Tibial artery (tissue), 4 donors: ENCODE results near the gene CCDC97.

Experiments used
- DNase-seq, 2 donors: peaks; one replicate each; pipeline ENCODE4 v3.0.0-alpha.2; 2019
- H3K27ac ChIP-seq, 2 donors: fragments of 200-600 bp; sonication (generic) in 1 of 2; 1 replicate in 1 of 2; 2 replicates in 1 of 2; pipeline ENCODE4 v1.5.1; 2018 to 2019; ENCODE audit warnings: mild to moderate bottlenecking in 1 of 2
- H3K27me3 ChIP-seq, 2 donors: fragments of 200-600 bp; sonication (generic) in 1 of 2; one replicate each; pipeline versions ENCODE4 v1.5.1 to v1.6.0; 2016 to 2019
- H3K36me3 ChIP-seq, 3 donors: fragments of 200-600 bp; sonication (generic) in 2 of 3; one replicate each; pipeline ENCODE4 v1.5.1; 2016 to 2019; ENCODE audit warnings: mild to moderate bottlenecking in 2 of 3
- H3K4me1 ChIP-seq, 4 donors: fragments of 200-600 bp; sonication (generic) in 2 of 4; 1 replicate in 3 of 4; 2 replicates in 1 of 4; pipeline ENCODE4 v1.5.1; 2016 to 2019
- H3K4me3 ChIP-seq, 2 donors: fragments of 200-600 bp; sonication (generic) in 1 of 2; 1 replicate in 1 of 2; 2 replicates in 1 of 2; pipeline ENCODE4 v1.5.1; 2018 to 2019; ENCODE audit warnings: mild to moderate bottlenecking in 2 of 2
- H3K9me3 ChIP-seq, 3 donors: fragments of 200-600 bp; sonication (generic) in 1 of 3; one replicate each; pipeline ENCODE4 v1.5.1; 2016 to 2019
- intact Hi-C: fragments of 100-400 bp; cut with DNase I; formaldehyde crosslinking; loops from one replicate; pipeline ENCODE4 v1.15.0; 2023; ENCODE audit warnings: low total_unique reads
- TF ChIP-seq, protein P1 (sequence below), 2 experiments: fragments of 200-600 bp in 1 of 2; fragments of 450-650 bp in 1 of 2; IDR thresholded peaks; one replicate each; pipeline ENCODE4 v1.5.1; 2017 to 2019; ENCODE audit warnings: antibody characterized with exemption in 2 of 2, mild to moderate bottlenecking in 1 of 2, moderate library complexity in 1 of 2

Gene CCDC97

DNA sequence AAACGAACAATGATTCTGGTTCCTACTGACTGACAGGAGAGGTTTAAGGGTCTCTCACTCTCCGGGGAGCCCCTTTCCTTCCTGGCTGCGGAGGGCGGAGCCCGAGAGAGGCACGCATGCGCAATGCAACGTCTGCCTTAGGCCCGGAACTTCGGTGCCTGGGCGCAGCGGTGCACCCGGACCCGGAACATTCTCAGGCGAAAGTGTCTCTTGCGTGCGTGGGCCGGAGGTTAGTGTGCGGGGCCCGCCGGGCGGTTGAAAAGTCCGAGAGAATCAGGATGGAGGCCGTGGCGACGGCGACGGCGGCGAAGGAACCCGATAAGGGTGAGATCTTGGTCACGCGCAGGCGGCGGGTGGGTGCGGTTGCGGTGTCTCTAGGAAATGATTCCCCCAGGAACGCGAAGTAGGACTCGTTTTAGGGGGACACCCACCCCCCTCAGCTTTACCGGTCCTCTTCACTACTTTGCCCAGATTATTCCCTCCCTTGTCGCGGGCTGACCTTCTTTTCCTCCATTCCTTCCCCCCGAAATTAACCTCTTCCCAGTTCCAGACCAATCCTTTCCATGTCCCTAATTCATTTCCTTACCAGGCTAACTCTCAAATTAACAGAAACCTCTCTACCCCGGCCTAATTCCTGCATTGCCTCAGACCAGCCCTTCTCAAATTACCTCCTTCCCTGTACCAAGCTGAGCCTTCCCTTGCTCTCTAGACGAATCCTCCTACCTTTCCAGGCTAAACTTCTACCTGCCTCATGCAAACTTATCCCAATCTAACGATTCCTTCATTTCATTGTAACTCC is at the start of gene CCDC97:
TSS of gene CCDC97 (plus strand) at position 140 of the 799 bp plus-strand sequence. CDS start at position 279, 139 bp downstream.
- Histone ChIP-seq H3K4me3 (peak within 1 kb of the TSS; percentile 69 to 70), H3K27ac (peak within 1 kb of the TSS; percentile 88 to 91), H3K4me1 (peaks cover 4 to 40% (median 32%) of the 10 kb centered on the region in 4 donors), H3K36me3 (peaks cover 21 to 55% (median 41%) of the 10 kb centered on the region in 3 donors), H3K27me3 (no peaks in the 10 kb centered on the region), H3K9me3 (no peaks in the 10 kb centered on the region)
- intact Hi-C loops = loop anchor here (5.0 kb wide), 1 partner anchor 42 kb away; the partner anchor contains the start of gene TGFB1
- peak; percentile 77 to 92 for DNase-seq
- TF ChIP-seq, protein P1, sequence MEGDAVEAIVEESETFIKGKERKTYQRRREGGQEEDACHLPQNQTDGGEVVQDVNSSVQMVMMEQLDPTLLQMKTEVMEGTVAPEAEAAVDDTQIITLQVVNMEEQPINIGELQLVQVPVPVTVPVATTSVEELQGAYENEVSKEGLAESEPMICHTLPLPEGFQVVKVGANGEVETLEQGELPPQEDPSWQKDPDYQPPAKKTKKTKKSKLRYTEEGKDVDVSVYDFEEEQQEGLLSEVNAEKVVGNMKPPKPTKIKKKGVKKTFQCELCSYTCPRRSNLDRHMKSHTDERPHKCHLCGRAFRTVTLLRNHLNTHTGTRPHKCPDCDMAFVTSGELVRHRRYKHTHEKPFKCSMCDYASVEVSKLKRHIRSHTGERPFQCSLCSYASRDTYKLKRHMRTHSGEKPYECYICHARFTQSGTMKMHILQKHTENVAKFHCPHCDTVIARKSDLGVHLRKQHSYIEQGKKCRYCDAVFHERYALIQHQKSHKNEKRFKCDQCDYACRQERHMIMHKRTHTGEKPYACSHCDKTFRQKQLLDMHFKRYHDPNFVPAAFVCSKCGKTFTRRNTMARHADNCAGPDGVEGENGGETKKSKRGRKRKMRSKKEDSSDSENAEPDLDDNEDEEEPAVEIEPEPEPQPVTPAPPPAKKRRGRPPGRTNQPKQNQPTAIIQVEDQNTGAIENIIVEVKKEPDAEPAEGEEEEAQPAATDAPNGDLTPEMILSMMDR (IDR thresholded peaks at IDR 0.05) = peak in 1 of 2 experiments; percentile 15

DNA sequence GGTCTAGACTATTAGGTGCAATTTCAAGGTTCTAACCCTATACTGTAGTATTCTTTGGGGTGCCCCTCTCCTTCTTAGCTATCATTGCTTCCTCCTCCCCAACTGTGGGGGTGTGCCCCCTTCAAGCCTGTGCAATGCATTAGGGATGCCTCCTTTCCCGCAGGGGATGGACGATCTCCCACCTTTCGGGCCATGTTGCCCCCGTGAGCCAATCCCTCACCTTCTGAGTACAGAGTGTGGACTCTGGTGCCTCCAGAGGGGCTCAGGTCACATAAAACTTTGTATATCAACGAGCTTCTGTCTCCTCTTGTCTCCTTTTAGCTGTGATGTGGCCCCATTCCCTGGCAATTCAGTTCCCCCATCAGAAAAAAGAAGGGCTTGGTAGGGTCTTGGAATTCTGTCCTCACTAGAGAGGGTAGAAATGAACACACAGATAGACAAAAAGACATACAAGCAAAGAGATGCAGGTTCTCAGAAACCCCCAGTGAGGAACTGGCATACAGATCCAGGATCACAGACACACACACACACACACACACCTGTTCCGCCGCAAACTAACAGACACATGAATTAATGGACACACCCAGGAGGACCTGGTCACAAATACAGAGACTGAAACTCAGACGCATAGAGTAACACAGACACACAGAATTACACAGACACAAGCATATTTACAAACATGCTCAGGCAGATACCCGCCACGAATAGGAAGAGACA is 48.3 kb upstream of the CCDC97 start:
- peak overlapping the region; percentile 71 to 89 for H3K4me3 ChIP-seq
- H3K9me3 ChIP-seq = no peaks in the 10 kb centered on the region
- DNase-seq = peak in 1 of 2 donors; percentile 70
- H3K4me1 ChIP-seq = peaks cover 0 to 21% (median 18%) of the 10 kb centered on the region in 4 donors
- H3K36me3 ChIP-seq = peaks cover 28 to 46% (median 33%) of the 10 kb centered on the region in 3 donors
- TF ChIP-seq, protein P1 (IDR thresholded peaks at IDR 0.05) = no peak
- intact Hi-C loops = loop anchor here (5.0 kb wide), 2 partner anchors 34 to 46 kb away; no protein-coding TSS in a partner anchor
- peak overlapping the region; percentile 92 to 98 for H3K27ac ChIP-seq
- H3K27me3 ChIP-seq = no peaks in the 10 kb centered on the region

GRCh38 chr19:41263042-41263849 is 46.7 kb upstream of the CCDC97 start:
- intact Hi-C loops = loop anchor here (1.0 to 5.0 kb wide), 3 partner anchors 36 to 57 kb away; no protein-coding TSS in a partner anchor

GRCh38 chr19:41263850-41264580 is 46.0 kb upstream of the CCDC97 start, which contains the start of gene HNRNPUL1:
Gene HNRNPUL1, plus strand, starts transcription at chr19:41264372. Its CDS starts 132 bp downstream, at chr19:41264504.
- H3K36me3 ChIP-seq = peaks cover 19 to 37% (median 20%) of the 10 kb centered on the region in 3 donors
- peaks cover 0 to 32% (median 30%) of the 10 kb centered on the region in 4 donors for H3K4me1 ChIP-seq
- peak within 1 kb of the TSS; percentile 89 to 93 for H3K4me3 ChIP-seq
- DNase-seq = peak; percentile 99 to 100
- peak within 1 kb of the TSS; percentile 97 to 98 for H3K27ac ChIP-seq
- no peaks in the 10 kb centered on the region for H3K27me3 ChIP-seq
- TF ChIP-seq, protein P1 (IDR thresholded peaks at IDR 0.05) = peak; percentile 23 to 31
- intact Hi-C loops = loop anchor here (1.0 to 5.0 kb wide), 3 partner anchors 37 to 58 kb away; no protein-coding TSS in a partner anchor
- H3K9me3 ChIP-seq = no peaks in the 10 kb centered on the region

More at GRCh38 chr19:41263042-41263849, 46.7 kb upstream of the CCDC97 start:
- Histone ChIP-seq H3K36me3 (peaks cover 19 to 37% (median 20%) of the 10 kb centered on the region in 3 donors), H3K9me3 (no peaks in the 10 kb centered on the region), H3K4me3 (peak overlapping the region; percentile 71 to 89), H3K4me1 (peaks cover 0 to 32% (median 30%) of the 10 kb centered on the region in 4 donors), H3K27me3 (no peaks in the 10 kb centered on the region), H3K27ac (peak overlapping the region; percentile 92 to 98)
- TF ChIP-seq, protein P1 (IDR thresholded peaks at IDR 0.05) = no peak
- peak; percentile 72 to 85 for DNase-seq
